HepG2 (cell line): ENCODE results near the gene KLHL7. TPM values are rescaled to one million over a fixed set of nuclear protein-coding genes. Genes with fewer than 3 reads are reported as not detected.

Source experiments
- ATAC-seq: fragments of 200-7000 bp; cut with Tn5 transposase; 3 replicates; pipeline ENCODE4 v1.9.1; 2020; ENCODE audit warnings: mild to moderate bottlenecking, moderate library complexity
- BruUV-seq: library from RNA; stranded (reverse); fragments of 400-500 nt; replicated peaks from 2 replicates; lab custom pipeline; 2021; lab: Mats Ljungman, UMichigan
- CTCF ChIA-PET: fragments of 300-600 bp; formaldehyde crosslinking; extraction: SDS; loops from one replicate; lab custom pipeline; 2021; ENCODE audit warnings: low total read pairs, inconsistent platforms, low intra/inter-chr PET ratio; lab: Yijun Ruan, JAX
- POLR2A ChIA-PET: fragments of 350-600 bp; sonication (Branson Sonifier 250); formaldehyde crosslinking; loops from one replicate; lab custom pipeline; 2020; ENCODE audit warnings: antibody characterized with exemption, inconsistent platforms; lab: Yijun Ruan, JAX
- DNase-seq: peaks from one replicate; pipeline ENCODE4 v3.0.0-alpha.2; 2015; ENCODE audit warnings: low spot score
- FAIRE-seq: peaks from 3 replicates; lab custom pipeline; 2011; peaks lifted over from hg19 to GRCh38; lab: Jason Lieb, UNC
- H2AFZ ChIP-seq: one replicate; pipeline ENCODE4 v1.6.1; 2011; ENCODE audit warnings: low read length, inconsistent platforms
- H3K27ac ChIP-seq: fragments of 300-600 bp; 3 replicates; pipeline ENCODE4 v1.8.0; 2011; ENCODE audit warnings: mixed run types, mild to moderate bottlenecking, mixed read lengths, low read length, inconsistent platforms; ENCODE audit not compliant: insufficient read depth; ENCODE audit errors: extremely low read length
- H3K27me3 ChIP-seq, 2 experiments: fragments of 200-600 bp in 1 of 2; 2 replicates in 1 of 2; 3 replicates in 1 of 2; pipeline versions ENCODE4 v1.6.0 to v1.8.0; 2011; ENCODE audit warnings: low read length in 2 of 2, mild to moderate bottlenecking in 2 of 2, moderate library complexity in 2 of 2, inconsistent platforms in 1 of 2; ENCODE audit not compliant: insufficient read depth in 2 of 2, control insufficient read depth in 1 of 2
- H3K36me3 ChIP-seq, 2 experiments: fragments of 200-600 bp in 1 of 2; replicated peaks in 1 of 2; 2 replicates in 1 of 2; 3 replicates in 1 of 2; pipeline versions ENCODE4 v1.5.1 to v1.8.0; 2011; ENCODE audit warnings: low read length in 2 of 2, inconsistent platforms in 1 of 2; ENCODE audit not compliant: insufficient read depth in 2 of 2, control insufficient read depth in 1 of 2
- H3K4me1 ChIP-seq: 2 replicates; pipeline ENCODE4 v1.5.1; 2012; ENCODE audit warnings: low read length, inconsistent platforms; ENCODE audit not compliant: insufficient read depth
- H3K4me2 ChIP-seq: 2 replicates; pipeline ENCODE4 v1.6.0; 2011; ENCODE audit warnings: low read depth, low read length, inconsistent platforms
- H3K4me3 ChIP-seq, 3 experiments: fragments of 200-600 bp in 1 of 3; sonication (generic), shearing (Covaris generic) in 1 of 3; replicated peaks in 1 of 3; 2 replicates each; pipeline ENCODE4 v1.5.1; 2011 to 2016; ENCODE audit warnings: low read length in 3 of 3, inconsistent platforms in 2 of 3, low read depth in 2 of 3, mild to moderate bottlenecking in 2 of 3, control low read depth in 1 of 3, mixed read lengths in 1 of 3; ENCODE audit not compliant: insufficient read depth in 1 of 3
- H3K79me2 ChIP-seq: one replicate; pipeline ENCODE4 v1.6.1; 2011; ENCODE audit warnings: low read length, inconsistent platforms; ENCODE audit not compliant: insufficient read depth
- H3K9ac ChIP-seq: 2 replicates; pipeline ENCODE4 v1.6.0; 2011; ENCODE audit warnings: mild to moderate bottlenecking, low read depth, low read length, inconsistent platforms; ENCODE audit not compliant: insufficient read depth
- H3K9me3 ChIP-seq: 2 replicates; pipeline ENCODE4 v1.5.1; 2012; ENCODE audit warnings: mild to moderate bottlenecking, low read length
- H4K20me1 ChIP-seq: 2 replicates; pipeline ENCODE4 v1.6.0; 2011; ENCODE audit warnings: inconsistent platforms, mild to moderate bottlenecking, low read length, moderate library complexity; ENCODE audit not compliant: insufficient read depth
- GLMP ChIP-seq: sonication (generic); formaldehyde crosslinking; IDR thresholded peaks from 2 replicates; pipeline ENCODE4 v1.9.0; 2021; ENCODE audit warnings: missing genetic modification reagents, mild to moderate bottlenecking, borderline replicate concordance
- SP4 ChIP-seq: sonication (generic); formaldehyde crosslinking; IDR thresholded peaks from 2 replicates; pipeline ENCODE4 v1.8.1; 2023; ENCODE audit warnings: mild to moderate bottlenecking, missing genetic modification reagents
- ZKSCAN1 ChIP-seq: fragments of 150-350 bp; IDR thresholded peaks from 2 replicates; pipeline ENCODE4 v1.6.1; 2014; ENCODE audit warnings: low read length
- WGBS: methylation state at CpG from one replicate; pipeline ENCODE4 v1.1.6; 2017; ENCODE audit warnings: low lambda C conversion rate; 5-methylcytosine and 5-hydroxymethylcytosine counted together
- in situ Hi-C: cut with HindIII; loops from 2 replicates; pipeline ENCODE4 v1.10.0; 2017; ENCODE audit warnings: low pct_unique_long_range_greater_than_20kb; ENCODE audit not compliant: extremely low pct_ligation_motif_present
- intact Hi-C: fragments of 100-400 bp; cut with micrococcal nuclease; formaldehyde crosslinking; loops from one replicate; pipeline ENCODE4 v1.10.0; 2022; ENCODE audit not compliant: unreplicated experiment
- polyA plus RNA-seq, 8 experiments: library from polyadenylated mRNA; depleted of rRNA in 3 of 8; stranded (reverse) in 7 of 8; unstranded in 1 of 8; fragments of >200 nt; fragmentation: Illumina TruSeq in 4 of 8; extraction: Trizol in 4 of 8; gene quantifications; 2 replicates each; pipeline versions ENCODE4 v1.2.1 to v1.2.3, GENCODE V29; 2011 to 2016; ENCODE audit warnings: low read depth in 4 of 8, missing spikeins in 1 of 8, mixed read lengths in 1 of 8; ENCODE audit not compliant: insufficient read depth in 1 of 8
- total RNA-seq, 5 experiments: library from RNA; depleted of rRNA; stranded (reverse); fragments of >200 nt; fragmentation: Illumina TruSeq; extraction: Trizol; gene quantifications; 2 replicates each; pipeline ENCODE4 v1.2.3, GENCODE V29; 2016; ENCODE audit warnings: low read depth in 1 of 5

KLHL7 gene
- total and polyA plus RNA-seq, 2 of the 13 experiments (the other 11 are each of a cell fraction or from before 2014, with no cell fraction given): 16.2 to 34.4 TPM

GRCh38 chr7:23076772-23077171, 28.8 kb upstream of the KLHL7 start:
- in situ Hi-C loops: no loop called here
- BruUV-seq: no TSS peak
- Histone ChIP-seq H3K27me3 (peaks cover 1 to 55% of the 10 kb centered on the region in 2 experiments; a peak in 3 of 5 replicates), H3K79me2 (no peaks in the 10 kb centered on the region), H4K20me1 (no peaks in the 10 kb centered on the region), H3K4me3 (no peak overlapping the region), H3K9me3 (no peaks in the 10 kb centered on the region), H3K4me2 (no peak overlapping the region), H2AFZ (no peak overlapping the region), H3K4me1 (peaks cover 12% of the 10 kb centered on the region), H3K36me3 (no peaks in the 10 kb centered on the region), H3K27ac (no peak overlapping the region), H3K9ac (no peak overlapping the region)
- DNase-seq (no peak), ATAC-seq (no peak), FAIRE-seq (no peak)
- ChIA-PET POLR2A (no interaction called here), CTCF (no interaction called here)
- 4% methylated on average over 3 of the region's 3 CpGs for WGBS
- intact Hi-C loops: no loop called here
- no peak for TF ChIP-seq ZKSCAN1
- no peak for TF ChIP-seq GLMP (CRISPR knock-in tag)

- no peak overlapping the region for H3K4me2 ChIP-seq
- POLR2A ChIA-PET: no interaction called here
- H3K79me2 ChIP-seq: no peaks in the 10 kb centered on the region
- no peak overlapping the region for H3K27ac ChIP-seq
- BruUV-seq: no TSS peak
- TF ChIP-seq SP4 (CRISPR knock-in tag): no peak
- H3K4me1 ChIP-seq: no peaks in the 10 kb centered on the region
- H3K9me3 ChIP-seq: no peaks in the 10 kb centered on the region
- H3K4me3 ChIP-seq: no peak overlapping the region
- no peaks in the 10 kb centered on the region for H3K36me3 ChIP-seq
- in situ Hi-C loops: no loop called here
- no peak for ATAC-seq
- H3K9ac ChIP-seq: no peak overlapping the region
- no peak for FAIRE-seq
- H2AFZ ChIP-seq: no peak overlapping the region
- H4K20me1 ChIP-seq: no peaks in the 10 kb centered on the region
- H3K27me3 ChIP-seq: peaks cover 0 to 6% of the 10 kb centered on the region in 2 experiments; a peak in 1 of 5 replicates
- 18% methylated on average over 4 of the region's 4 CpGs for WGBS
- CTCF ChIA-PET: no interaction called here
- no peak for DNase-seq
- intact Hi-C loops: no loop called here
Observed at GRCh38 chr7:23093111-23093510, 12.5 kb upstream of the KLHL7 start.
